Loucy (cell line): ENCODE data around the gene GNAO1.

ENCODE experiments used
- H2AFZ ChIP-seq: fragments of 200-600 bp; sonication (generic); 2 replicates; pipeline ENCODE4 v1.6.0; 2016; ENCODE audit warnings: antibody characterized with exemption, mild to moderate bottlenecking, low read length, moderate library complexity
- H3F3A ChIP-seq: fragments of 200-600 bp; 2 replicates; pipeline ENCODE4 v1.6.0; 2016; ENCODE audit warnings: antibody characterized with exemption, low read depth, mild to moderate bottlenecking
- H3K27me3 ChIP-seq: fragments of 200-600 bp; sonication (generic); 2 replicates; pipeline ENCODE4 v1.6.1; 2014; ENCODE audit warnings: low read length, mild to moderate bottlenecking; ENCODE audit not compliant: insufficient read depth, poor library complexity, severe bottlenecking
- H3K36me3 ChIP-seq: fragments of 200-600 bp; sonication (generic); 2 replicates; pipeline ENCODE4 v1.6.1; 2016; ENCODE audit warnings: low read length; ENCODE audit not compliant: insufficient read depth
- H3K4me1 ChIP-seq: fragments of 200-600 bp; sonication (generic); 2 replicates; pipeline ENCODE4 v1.5.1; 2014; ENCODE audit warnings: low read length, mild to moderate bottlenecking; ENCODE audit not compliant: insufficient read depth, poor library complexity, severe bottlenecking
- H3K4me2 ChIP-seq: fragments of 200-600 bp; sonication (generic); 2 replicates; pipeline ENCODE4 v1.6.0; 2014; ENCODE audit warnings: antibody characterized with exemption, low read length, low read depth, mild to moderate bottlenecking; ENCODE audit not compliant: poor library complexity, severe bottlenecking
- H3K4me3 ChIP-seq: fragments of 200-600 bp; sonication (generic); 2 replicates; pipeline ENCODE4 v1.5.1; 2014; ENCODE audit warnings: low read length, mild to moderate bottlenecking, mixed read lengths; ENCODE audit not compliant: poor library complexity, severe bottlenecking
- H3K79me2 ChIP-seq: fragments of 200-600 bp; sonication (generic); 2 replicates; pipeline ENCODE4 v1.6.1; 2014; ENCODE audit warnings: low read length; ENCODE audit not compliant: insufficient read depth
- H3K9ac ChIP-seq: fragments of 200-600 bp; sonication (generic); 2 replicates; pipeline ENCODE4 v1.6.0; 2014; ENCODE audit warnings: mild to moderate bottlenecking, low read depth, low read length, moderate library complexity; ENCODE audit not compliant: poor library complexity, severe bottlenecking
- H3K9me2 ChIP-seq: fragments of 200-600 bp; sonication (generic); replicated peaks from 2 replicates; pipeline ENCODE4 v1.6.1; 2016; ENCODE audit warnings: low read depth, low read length, mixed read lengths
- H3K9me3 ChIP-seq: fragments of 200-600 bp; sonication (generic); 2 replicates; pipeline ENCODE4 v1.6.1; 2014; ENCODE audit warnings: mild to moderate bottlenecking, antibody characterized with exemption, low read length, low read depth; ENCODE audit not compliant: insufficient read depth
- H4K20me1 ChIP-seq: fragments of 200-600 bp; sonication (generic); 2 replicates; pipeline ENCODE4 v1.6.0; 2014; ENCODE audit warnings: antibody characterized with exemption, low read length, mild to moderate bottlenecking; ENCODE audit not compliant: insufficient read depth, poor library complexity, severe bottlenecking
- EZH2phosphoT487 ChIP-seq: fragments of 200-600 bp; IDR thresholded peaks from 2 replicates; pipeline ENCODE4 v1.6.1; 2018; ENCODE audit warnings: antibody characterized with exemption, mild to moderate bottlenecking, moderate library complexity, borderline replicate concordance
- TF ChIP-seq, protein P1 (sequence below): fragments of 200-600 bp; sonication (generic); conservative IDR thresholded peaks from 2 replicates; pipeline ENCODE4 v1.5.1; 2014; ENCODE audit warnings: mild to moderate bottlenecking, antibody characterized with exemption, low read length

The GNAO1 gene

DNA sequence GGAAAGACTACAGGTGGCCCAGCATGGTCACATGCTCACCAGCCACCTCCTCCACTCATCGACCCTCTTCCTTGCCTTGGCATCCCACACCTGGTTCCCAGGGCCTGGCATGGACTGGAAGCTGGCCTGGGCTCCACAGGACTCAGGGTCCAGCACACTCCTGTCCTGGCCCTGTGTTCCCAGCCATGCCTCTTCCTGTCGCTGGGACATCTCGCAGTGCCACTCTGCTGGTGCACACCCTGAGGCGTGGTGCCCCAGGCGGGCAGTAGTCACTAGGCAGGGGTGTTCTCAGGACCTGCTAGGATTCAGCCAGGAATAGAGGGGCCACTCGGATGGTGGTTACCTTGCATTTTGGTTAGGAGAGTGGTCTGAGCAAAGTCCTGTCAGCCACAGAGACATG is 134.7 kb downstream of the GNAO1 start:
- H4K20me1 ChIP-seq = no peaks in the 10 kb centered on the region
- H3K9me3 ChIP-seq = no peaks in the 10 kb centered on the region
- no peak overlapping the region for H3K4me2 ChIP-seq
- TF ChIP-seq EZH2phosphoT487 = no peak
- TF ChIP-seq, protein P1, sequence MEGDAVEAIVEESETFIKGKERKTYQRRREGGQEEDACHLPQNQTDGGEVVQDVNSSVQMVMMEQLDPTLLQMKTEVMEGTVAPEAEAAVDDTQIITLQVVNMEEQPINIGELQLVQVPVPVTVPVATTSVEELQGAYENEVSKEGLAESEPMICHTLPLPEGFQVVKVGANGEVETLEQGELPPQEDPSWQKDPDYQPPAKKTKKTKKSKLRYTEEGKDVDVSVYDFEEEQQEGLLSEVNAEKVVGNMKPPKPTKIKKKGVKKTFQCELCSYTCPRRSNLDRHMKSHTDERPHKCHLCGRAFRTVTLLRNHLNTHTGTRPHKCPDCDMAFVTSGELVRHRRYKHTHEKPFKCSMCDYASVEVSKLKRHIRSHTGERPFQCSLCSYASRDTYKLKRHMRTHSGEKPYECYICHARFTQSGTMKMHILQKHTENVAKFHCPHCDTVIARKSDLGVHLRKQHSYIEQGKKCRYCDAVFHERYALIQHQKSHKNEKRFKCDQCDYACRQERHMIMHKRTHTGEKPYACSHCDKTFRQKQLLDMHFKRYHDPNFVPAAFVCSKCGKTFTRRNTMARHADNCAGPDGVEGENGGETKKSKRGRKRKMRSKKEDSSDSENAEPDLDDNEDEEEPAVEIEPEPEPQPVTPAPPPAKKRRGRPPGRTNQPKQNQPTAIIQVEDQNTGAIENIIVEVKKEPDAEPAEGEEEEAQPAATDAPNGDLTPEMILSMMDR = no peak
- no peaks in the 10 kb centered on the region for H3K27me3 ChIP-seq
- peaks cover 21% of the 10 kb centered on the region for H3K4me1 ChIP-seq
- H3K9me2 ChIP-seq = no peaks in the 10 kb centered on the region
- no peak overlapping the region for H2AFZ ChIP-seq
- H3K36me3 ChIP-seq = no peaks in the 10 kb centered on the region
- no peak overlapping the region for H3K9ac ChIP-seq
- no peaks in the 10 kb centered on the region for H3F3A ChIP-seq
- no peak overlapping the region for H3K4me3 ChIP-seq
- no peaks in the 10 kb centered on the region for H3K79me2 ChIP-seq

DNA sequence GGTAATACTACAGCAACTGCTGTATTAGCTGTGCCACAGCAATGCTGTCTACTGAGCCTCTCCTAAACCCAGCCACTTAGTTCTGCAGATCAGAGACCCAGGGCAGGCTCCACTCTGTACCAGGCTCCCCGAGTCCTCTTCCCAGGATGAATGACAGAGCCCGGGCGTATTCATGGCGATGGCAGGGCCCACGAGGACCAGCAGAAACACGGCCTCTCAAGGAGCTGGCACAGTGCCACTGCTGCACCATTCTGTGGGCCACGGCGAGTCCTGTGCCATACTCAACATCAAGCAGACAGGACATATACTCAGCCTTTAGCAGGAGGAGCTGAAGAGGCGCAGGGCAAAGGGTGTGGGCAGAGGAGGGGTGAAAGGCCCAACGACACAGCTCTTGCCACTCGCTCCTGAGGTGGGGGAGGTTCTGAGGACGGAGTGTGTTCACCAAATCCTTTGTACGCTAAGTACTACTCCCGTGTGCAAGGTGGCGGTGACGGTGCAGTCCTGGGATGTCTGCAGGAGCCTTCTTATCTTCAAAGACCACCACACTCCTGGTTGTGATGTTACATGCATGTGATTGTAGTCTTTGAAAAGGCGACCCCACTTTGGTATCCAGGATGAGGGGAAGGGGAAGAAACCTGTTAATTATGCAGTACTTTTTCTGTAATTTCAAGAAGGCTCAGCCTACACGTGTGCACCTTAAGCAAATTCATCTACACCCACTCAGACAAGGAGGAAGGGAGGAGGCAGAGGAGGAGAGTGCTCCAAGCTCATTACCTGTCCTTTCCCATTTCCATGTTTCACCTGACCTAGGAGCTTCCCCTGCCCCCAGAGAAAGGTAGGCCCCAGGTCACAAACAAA is 136.0 kb downstream of the GNAO1 start:
- no peak for TF ChIP-seq EZH2phosphoT487
- TF ChIP-seq, protein P1 = no peak
- Histone ChIP-seq H3K9me2 (no peaks in the 10 kb centered on the region), H3F3A (no peaks in the 10 kb centered on the region), H3K4me2 (no peak overlapping the region), H4K20me1 (no peaks in the 10 kb centered on the region), H3K4me1 (peaks cover 8% of the 10 kb centered on the region), H3K79me2 (no peaks in the 10 kb centered on the region), H2AFZ (no peak overlapping the region), H3K4me3 (no peak overlapping the region), H3K27me3 (no peaks in the 10 kb centered on the region), H3K9me3 (no peaks in the 10 kb centered on the region), H3K9ac (no peak overlapping the region), H3K36me3 (no peaks in the 10 kb centered on the region)

DNA sequence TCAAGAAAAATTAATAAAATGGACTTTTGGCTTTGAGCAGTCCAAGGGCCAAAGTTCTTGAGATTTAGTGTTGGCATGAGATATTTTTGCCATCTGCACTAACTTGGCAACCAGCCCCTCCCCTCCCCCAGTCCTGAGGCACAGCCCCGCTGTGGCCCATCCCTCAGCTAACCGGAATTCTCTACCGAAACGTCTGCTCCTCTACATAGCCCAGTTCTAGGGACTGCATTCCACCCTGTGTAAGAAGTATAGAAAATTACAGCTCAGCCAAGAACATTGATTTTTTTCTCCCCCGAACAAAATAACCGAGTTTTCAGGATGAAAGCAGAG is 136.6 kb downstream of the GNAO1 start:
- TF ChIP-seq EZH2phosphoT487 = no peak
- TF ChIP-seq, protein P1 = no peak

More for the DNA sequence above, 136.6 kb downstream of the GNAO1 start:
- Histone ChIP-seq H3K9me2 (no peaks in the 10 kb centered on the region), H3K4me1 (peaks cover 4% of the 10 kb centered on the region), H3K9me3 (no peaks in the 10 kb centered on the region), H3K79me2 (no peaks in the 10 kb centered on the region), H3K4me2 (no peak overlapping the region), H3K4me3 (no peak overlapping the region), H3K36me3 (no peaks in the 10 kb centered on the region), H3F3A (no peaks in the 10 kb centered on the region), H2AFZ (no peak overlapping the region), H3K9ac (no peak overlapping the region), H3K27me3 (no peaks in the 10 kb centered on the region), H4K20me1 (no peaks in the 10 kb centered on the region)
